Progenitor cell of endocrine pancreas (in vitro differentiated cells): Measurements from ENCODE around the gene MYH9. TPM values are rescaled to one million over a fixed set of nuclear protein-coding genes. Genes with fewer than 3 reads are reported as not detected.

ENCODE experiments used
- DNase-seq: peaks from one replicate; pipeline ENCODE4 v3.0.0; 2021; ENCODE audit warnings: low spot score; ENCODE audit not compliant: unreplicated experiment
- H3K27ac Mint-ChIP-seq: 2 replicates; pipeline ENCODE4 v1.8.0; 2021; ENCODE audit warnings: mild to moderate bottlenecking, moderate library complexity, mixed read lengths
- H3K27me3 Mint-ChIP-seq: 2 replicates; pipeline ENCODE4 v1.8.0; 2021; ENCODE audit warnings: mixed read lengths
- H3K36me3 Mint-ChIP-seq: 2 replicates; pipeline ENCODE4 v1.8.0; 2022; ENCODE audit warnings: mixed read lengths; ENCODE audit not compliant: insufficient read depth
- H3K4me1 Mint-ChIP-seq: 2 replicates; pipeline ENCODE4 v1.8.0; 2021; ENCODE audit warnings: low read depth, mixed read lengths
- H3K4me3 Mint-ChIP-seq: 2 replicates; pipeline ENCODE4 v1.8.0; 2021; ENCODE audit warnings: low read depth, mild to moderate bottlenecking, moderate library complexity, mixed read lengths
- H3K9me3 Mint-ChIP-seq: 2 replicates; pipeline ENCODE4 v1.8.0; 2021; ENCODE audit warnings: low read depth, mixed read lengths
- total RNA-seq: library from RNA; stranded (reverse); gene quantifications from 2 replicates; pipeline ENCODE4 v1.2.1, GENCODE V29; 2021
- TF ChIP-seq, protein P1 (sequence below): fragments of 200-600 bp; sonication (generic); IDR thresholded peaks from one replicate; pipeline ENCODE4 v1.5.0; 2021; ENCODE audit warnings: antibody characterized with exemption, mild to moderate bottlenecking; ENCODE audit not compliant: unreplicated experiment

The MYH9 gene
- total RNA-seq, 1 donor from 2014 or later, result 299 TPM

DNA sequence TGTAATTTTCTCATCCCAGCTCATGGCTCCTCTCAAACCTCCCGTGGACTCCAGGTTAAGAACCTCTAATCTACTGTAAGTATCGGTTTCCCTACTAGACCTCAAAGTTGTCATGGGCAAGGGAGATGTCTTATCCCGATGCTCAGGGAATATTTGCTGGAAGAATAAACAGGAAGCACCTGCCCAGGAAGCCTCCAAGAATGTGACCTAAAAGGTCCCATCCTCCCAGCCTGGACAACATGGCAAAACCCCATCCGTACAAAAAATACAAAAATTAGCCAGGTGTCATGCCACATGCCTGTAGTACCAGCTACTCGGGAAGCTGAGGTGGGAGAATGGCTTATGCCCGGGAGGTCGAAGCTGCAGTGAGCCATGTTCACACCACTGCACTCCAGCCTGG lies 72.4 kb downstream of the MYH9 start:
- TF ChIP-seq, protein P1, sequence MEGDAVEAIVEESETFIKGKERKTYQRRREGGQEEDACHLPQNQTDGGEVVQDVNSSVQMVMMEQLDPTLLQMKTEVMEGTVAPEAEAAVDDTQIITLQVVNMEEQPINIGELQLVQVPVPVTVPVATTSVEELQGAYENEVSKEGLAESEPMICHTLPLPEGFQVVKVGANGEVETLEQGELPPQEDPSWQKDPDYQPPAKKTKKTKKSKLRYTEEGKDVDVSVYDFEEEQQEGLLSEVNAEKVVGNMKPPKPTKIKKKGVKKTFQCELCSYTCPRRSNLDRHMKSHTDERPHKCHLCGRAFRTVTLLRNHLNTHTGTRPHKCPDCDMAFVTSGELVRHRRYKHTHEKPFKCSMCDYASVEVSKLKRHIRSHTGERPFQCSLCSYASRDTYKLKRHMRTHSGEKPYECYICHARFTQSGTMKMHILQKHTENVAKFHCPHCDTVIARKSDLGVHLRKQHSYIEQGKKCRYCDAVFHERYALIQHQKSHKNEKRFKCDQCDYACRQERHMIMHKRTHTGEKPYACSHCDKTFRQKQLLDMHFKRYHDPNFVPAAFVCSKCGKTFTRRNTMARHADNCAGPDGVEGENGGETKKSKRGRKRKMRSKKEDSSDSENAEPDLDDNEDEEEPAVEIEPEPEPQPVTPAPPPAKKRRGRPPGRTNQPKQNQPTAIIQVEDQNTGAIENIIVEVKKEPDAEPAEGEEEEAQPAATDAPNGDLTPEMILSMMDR, result no peak
- H3K27me3 Mint-ChIP-seq, result no peaks in the 10 kb centered on the region
- no peak for DNase-seq
- H3K4me1 Mint-ChIP-seq, result no peaks in the 10 kb centered on the region
- H3K27ac Mint-ChIP-seq, result peak overlapping the region; percentile 45
- no peak overlapping the region for H3K4me3 Mint-ChIP-seq
- H3K9me3 Mint-ChIP-seq, result no peaks in the 10 kb centered on the region
- peaks cover 22% of the 10 kb centered on the region for H3K36me3 Mint-ChIP-seq

DNA sequence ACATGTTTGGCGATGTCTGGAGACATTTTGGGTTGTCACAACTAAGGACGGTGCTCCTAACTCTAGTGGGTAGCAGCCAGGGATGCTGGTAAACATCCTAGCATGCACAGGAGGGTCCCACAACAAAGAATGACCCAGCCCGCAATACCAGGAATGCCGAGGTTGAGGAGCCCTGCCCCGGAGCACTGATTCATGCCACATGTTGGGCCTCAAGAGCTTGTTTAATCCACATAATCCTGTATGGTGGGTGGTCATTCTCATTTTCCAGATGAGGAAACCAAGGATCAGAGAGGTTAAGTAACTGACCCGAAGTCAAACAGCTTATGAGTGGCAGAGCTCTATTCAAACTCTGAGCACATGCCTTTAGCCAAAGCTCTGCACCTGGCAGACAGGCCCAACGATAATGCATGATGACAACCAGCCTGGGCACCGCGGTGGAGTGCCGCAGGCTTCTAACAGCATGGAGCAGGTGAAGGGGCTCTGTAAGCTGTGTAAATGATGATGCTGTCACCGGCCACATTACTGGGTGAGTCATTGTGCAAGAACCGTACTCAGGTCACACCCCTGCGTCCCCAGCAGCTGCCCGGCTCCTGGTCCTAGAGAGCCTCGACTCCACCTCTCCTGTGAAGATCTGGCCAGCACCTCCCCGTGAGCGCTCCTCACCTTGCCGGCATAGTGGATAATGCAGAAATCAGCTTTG lies 76.2 kb downstream of the MYH9 start:
- H3K4me1 Mint-ChIP-seq, result no peaks in the 10 kb centered on the region
- no peak for DNase-seq
- no peak overlapping the region for H3K4me3 Mint-ChIP-seq
- peaks cover 27% of the 10 kb centered on the region for H3K36me3 Mint-ChIP-seq
- H3K27ac Mint-ChIP-seq, result no peak overlapping the region
- no peaks in the 10 kb centered on the region for H3K9me3 Mint-ChIP-seq
- TF ChIP-seq, protein P1, result no peak
- H3K27me3 Mint-ChIP-seq, result no peaks in the 10 kb centered on the region

DNA sequence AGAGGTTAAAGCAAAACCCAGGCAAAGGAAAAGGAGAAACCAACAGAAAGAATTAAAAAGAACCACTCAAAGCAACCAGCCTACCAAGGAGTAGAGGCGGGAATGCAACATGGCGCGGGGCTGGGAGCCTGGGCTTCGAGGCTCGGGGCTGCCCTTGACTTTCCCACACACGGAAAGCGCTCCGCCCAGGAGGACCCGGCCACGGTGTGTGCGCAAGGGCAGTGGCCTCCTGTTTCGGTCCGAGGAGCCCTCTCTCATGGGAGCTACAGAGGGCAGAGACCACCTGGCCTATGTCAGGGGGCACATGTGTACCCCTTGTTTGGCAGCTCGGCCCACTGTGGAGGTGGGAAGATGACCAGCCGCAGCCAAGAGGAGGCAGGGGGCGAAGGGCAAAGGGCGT lies 78.9 kb downstream of the MYH9 start:
- H3K4me3 Mint-ChIP-seq, result no peak overlapping the region

DNA sequence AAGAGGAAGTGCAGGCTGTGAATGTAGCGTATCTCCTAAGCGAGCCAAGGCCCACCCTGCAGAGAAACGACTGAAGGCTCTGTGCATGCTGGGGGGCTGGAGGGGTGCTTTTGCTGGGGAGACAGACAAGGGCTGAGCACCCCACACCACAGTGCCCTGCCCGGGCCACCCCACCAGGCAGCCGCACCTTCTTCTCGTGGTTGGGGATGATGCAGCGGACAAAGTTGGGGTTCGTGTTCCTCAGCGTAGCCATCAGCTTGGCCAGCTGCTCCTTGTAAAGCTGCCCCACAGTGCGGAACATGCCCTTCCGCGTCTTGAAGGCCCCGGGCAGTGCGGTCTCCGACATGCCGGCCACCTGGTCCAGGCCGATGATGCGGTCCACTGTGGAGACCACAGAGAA lies 81.5 kb downstream of the MYH9 start:
- peaks cover 24% of the 10 kb centered on the region for H3K36me3 Mint-ChIP-seq
- H3K27me3 Mint-ChIP-seq, result no peaks in the 10 kb centered on the region
- no peaks in the 10 kb centered on the region for H3K9me3 Mint-ChIP-seq
- H3K4me3 Mint-ChIP-seq, result no peak overlapping the region
- TF ChIP-seq, protein P1, result no peak
- DNase-seq, result no peak
- H3K4me1 Mint-ChIP-seq, result no peaks in the 10 kb centered on the region
- no peak overlapping the region for H3K27ac Mint-ChIP-seq

More for the DNA sequence above, 78.9 kb downstream of the MYH9 start:
- TF ChIP-seq, protein P1, result no peak
- DNase-seq, result no peak
- peaks cover 27% of the 10 kb centered on the region for H3K36me3 Mint-ChIP-seq
- no peaks in the 10 kb centered on the region for H3K4me1 Mint-ChIP-seq
- no peaks in the 10 kb centered on the region for H3K9me3 Mint-ChIP-seq
- H3K27ac Mint-ChIP-seq, result peak overlapping the region; percentile 82
- H3K27me3 Mint-ChIP-seq, result no peaks in the 10 kb centered on the region

DNA sequence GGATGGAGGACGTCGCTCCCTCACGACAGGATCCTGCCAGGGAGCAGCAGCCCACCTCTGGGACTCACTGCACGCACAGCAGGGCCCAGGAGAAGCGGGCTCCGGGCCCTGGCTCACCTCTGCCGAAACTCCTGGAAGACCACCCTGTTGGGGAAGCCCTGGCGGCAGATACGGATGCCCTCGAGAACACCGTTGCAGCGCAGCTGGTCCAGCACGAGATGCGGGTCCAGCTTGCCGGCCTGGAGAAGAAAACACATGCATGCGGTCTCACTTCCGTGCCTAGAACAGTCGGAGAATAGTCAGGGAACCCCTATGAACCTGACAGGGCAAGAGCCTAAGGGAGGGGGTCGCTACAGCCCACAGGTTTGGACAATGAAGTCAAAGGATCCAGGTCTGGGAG lies 82.0 kb downstream of the MYH9 start:
- Mint-ChIP-seq H3K9me3 (no peaks in the 10 kb centered on the region), H3K27ac (peak overlapping the region; percentile 65), H3K4me1 (no peaks in the 10 kb centered on the region), H3K27me3 (no peaks in the 10 kb centered on the region), H3K4me3 (no peak overlapping the region), H3K36me3 (peaks cover 26% of the 10 kb centered on the region)
- DNase-seq, result no peak
- TF ChIP-seq, protein P1, result no peak
